GM19193 (cell line): ENCODE measurements around the gene VWC2.

Experiments
- POLR2A ChIP-seq: IDR thresholded peaks from 4 replicates; pipeline ENCODE4 v1.6.1; 2011; ENCODE audit not compliant: insufficient read depth, insufficient read length; ENCODE audit errors: extremely low read depth

The VWC2 gene

DNA sequence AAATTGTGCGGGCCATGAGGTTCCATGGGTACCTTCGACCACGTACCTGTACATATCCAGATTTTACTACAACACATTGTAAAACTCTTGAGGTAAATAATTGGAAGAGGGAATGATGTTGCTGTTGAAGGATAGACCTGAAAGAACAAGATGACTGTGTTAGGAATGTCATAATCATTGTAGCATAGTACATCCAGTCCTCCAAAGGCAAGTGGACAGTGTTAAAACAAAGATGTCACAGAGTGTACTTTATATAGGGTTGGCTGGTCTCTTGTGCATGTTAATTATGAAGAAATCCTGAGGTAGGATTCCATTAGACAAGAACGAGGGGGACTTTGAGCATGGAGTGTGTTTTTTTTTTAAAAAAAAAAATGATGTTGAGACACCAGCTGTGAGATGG is 30.4 kb downstream of the VWC2 start:
- TF ChIP-seq POLR2A, result no peak

DNA sequence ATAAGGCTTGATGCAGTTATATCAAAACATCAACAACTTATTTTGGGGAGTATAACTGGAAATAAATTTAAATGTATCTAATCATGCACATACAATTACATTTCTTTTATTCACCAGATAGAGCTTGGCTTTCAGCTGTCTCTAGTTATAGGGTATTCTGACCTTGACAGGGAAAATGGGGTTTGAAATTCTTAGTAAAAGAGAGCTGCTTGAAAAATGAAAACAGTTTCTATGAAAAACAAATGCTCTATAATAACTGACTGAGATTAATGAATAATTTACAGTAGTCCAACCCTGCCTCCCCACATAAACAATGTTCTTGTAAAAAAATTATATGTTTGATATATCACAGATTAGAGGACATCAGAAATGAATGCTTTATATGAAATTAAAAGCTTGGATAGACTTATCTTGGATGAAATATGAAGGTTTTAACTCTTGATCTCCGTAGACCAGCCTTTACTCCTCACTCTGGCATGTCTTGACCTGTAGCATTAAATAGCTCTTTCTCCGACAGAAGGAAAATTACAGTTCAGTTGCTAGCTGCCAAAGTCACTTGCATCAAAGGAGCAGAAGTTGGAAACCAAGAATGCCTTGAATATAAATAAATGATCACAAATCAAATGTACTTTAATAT is 32.1 kb downstream of the VWC2 start:
- no peak for TF ChIP-seq POLR2A

GRCh38 chr7:49812534-49812933 is 39.1 kb downstream of the VWC2 start:
- no peak for TF ChIP-seq POLR2A

GRCh38 chr7:49817279-49817678 is 43.8 kb downstream of the VWC2 start:
- no peak for TF ChIP-seq POLR2A

GRCh38 chr7:49821181-49821580 is 47.7 kb downstream of the VWC2 start:
- TF ChIP-seq POLR2A, result no peak

DNA sequence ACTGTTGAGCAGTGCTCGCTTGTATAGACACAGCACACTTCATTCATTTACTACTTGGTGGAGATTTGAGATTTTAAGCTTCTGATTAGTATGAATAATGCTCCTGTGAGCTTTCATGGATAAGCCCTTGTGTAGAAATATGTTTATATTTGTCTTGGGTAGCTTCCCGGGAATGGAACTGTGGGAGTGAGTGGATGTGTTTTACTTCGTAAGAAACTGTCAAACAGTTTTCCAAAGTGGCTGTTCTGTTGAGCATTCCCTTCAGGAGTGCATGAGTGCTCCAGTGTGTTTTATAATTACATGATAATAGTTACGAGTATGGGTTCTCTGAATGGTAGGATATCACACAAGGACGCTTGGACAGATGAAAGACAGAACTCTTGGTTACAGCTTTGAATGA is 49.4 kb downstream of the VWC2 start:
- no peak for TF ChIP-seq POLR2A

DNA sequence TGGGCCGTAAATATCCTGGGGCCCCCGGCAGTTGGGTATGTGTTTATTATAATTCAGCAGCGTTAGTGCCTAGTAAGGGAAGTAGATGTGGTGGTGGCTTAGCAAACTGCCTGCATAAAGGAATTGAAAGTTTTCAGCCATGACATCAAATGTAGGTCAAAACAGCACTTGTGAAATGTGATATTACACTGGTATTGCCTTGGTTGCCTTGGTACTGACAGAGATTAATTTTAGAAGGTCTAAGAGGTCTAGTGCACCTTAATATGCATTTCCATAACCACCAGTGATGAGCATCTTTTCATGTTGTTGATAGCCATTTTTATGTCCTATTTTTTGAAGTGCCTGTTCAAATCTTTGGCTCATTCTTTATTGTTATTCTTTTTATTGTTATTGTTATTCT is 50.1 kb downstream of the VWC2 start:
- no peak for TF ChIP-seq POLR2A

DNA sequence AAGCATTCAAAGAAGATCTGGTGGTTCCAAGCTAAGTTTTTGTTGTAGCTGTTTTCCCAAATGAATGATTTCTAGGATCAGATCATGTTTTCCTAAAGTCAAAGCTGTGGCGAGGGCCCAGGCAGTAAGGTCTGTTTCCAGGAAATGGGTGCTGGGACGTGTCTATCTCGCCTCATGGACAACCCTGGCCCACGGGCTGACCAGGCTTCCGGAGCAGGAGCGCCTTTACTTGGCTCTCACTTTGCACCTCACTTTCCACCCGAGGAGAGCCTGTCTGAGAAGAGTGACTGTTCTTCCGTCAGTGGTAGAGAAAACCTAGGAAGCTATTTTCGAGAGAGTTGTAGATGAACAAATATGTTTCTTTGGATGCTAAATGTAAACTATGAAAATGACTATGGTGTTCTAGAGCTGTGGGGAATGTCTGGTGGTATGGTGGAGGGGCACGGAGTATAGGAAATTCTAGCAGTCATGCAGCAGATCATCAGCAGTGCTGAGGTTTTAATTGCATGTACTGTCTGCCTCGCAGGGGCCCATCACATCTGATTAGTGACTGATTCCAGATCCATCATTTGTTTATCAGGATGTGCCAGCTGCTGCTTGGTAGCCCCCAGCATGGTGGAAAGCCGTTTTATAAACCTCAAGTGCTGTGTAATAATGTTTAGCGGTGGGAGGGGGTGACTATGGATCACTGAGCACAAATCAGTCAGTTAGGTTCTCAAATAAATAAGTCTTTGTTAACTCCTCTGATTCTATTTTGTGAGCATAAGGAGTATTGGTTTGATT is 66.6 kb downstream of the VWC2 start:
- no peak for TF ChIP-seq POLR2A

DNA sequence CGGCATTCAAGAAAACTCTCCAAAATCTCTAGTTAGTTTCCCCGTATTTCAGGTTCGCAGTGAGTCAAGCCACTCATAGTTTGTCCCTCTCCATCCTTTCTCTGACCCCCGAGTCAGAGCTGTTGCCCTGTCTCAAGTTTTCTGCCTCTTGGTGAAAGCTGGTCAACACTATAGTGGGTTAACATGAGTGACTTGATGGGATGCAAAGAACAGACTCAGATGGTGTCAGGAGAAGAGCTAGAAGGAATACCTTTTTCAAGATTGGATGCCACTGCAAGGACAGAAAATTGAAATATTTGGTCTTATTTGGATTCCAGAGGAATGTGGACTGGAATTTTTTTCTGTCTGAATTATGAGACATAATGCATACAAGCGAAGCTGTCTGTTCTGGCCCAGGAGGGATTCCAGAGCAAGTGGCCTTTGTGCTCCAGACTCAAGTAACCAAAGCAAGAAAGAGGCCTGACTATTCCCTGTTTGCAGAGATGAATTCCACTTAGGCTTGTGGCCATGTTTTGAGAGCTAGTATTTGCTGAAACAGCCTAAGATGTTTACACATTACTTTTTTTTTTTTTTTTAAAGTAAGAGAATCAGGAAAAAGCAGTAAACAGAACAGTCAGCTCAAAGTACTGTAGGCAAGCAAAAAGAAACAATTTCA is 67.4 kb downstream of the VWC2 start:
- TF ChIP-seq POLR2A, result no peak

DNA sequence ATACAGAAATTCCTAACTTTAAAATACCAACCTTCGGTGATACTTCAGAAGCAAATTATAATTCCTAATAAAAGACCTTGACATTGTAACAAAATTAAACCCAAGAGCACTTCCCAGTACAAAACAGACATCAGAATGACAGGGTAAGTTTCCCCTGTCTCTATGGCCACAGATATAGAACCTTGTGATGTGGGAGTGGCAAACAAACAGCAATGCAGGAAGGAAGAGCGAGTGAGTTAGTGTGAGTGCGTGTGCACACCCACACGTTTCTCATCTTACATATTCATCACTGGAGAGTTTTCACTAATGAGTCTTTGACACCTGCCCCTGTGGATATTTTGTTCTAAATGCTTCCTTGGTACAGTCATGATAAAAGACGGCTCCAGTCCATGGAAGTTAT is 72.2 kb downstream of the VWC2 start:
- TF ChIP-seq POLR2A, result no peak

DNA sequence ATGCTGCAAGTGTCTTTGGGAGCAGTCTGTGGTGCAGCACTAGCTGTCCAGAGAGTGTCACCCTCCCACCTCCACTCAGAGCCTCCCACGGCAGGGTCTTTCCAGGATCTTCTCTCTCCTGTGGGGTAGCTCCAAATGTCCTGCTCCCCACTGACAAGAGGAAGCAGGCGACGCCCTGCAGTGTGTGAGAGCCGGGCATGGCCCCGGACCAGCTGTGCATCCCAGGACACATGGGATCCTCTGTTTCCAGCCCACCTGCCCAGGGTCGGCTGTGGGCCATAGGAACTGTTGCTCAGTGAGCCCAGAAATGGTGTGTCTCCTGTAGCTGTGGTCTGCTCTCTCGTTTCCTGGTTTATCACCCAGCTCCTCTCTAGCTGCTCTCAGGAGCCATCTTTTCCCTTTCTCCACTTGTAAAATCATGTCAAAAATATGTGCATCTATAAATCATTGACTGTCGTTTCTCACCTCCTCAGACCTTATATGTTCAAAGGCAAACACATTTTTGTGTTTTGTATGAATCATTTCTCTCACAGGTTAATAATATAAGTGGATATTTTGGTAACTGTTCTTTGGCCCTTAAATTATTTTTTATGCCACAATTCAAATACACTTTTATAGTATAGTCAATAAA is 74.9 kb downstream of the VWC2 start:
- no peak for TF ChIP-seq POLR2A

DNA sequence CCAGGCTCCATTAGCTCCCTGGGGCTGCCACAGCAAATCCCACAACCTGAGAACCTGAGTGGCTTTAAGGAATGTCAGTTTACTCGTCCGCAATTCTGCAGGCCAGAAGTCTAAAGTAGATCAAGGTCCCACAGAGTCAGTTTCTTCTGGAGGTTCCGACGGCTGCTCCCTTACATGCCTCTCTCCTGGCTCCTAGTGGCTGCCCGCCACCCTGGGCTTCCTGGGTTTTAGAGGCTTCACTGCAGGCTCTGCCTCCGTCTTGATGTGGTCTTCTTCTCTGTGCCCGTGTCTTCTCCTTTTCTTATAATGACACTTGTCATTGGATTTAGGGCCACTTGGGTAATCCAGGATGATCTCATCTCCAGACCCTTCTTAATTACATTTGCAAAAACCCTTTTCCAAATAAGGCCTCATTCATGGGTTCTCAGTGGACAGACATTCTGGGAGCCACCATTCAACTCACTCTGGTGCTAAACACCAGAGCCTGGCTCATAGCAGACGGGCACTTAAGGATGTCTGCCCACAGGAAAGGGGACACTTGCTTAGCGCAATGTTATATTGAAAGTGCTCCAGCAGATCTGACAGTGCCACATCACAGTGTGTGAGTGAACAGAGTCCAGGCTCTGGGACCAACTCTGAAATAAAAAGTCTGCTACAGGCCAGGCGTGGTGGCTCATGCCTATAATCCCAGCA is 77.6 kb downstream of the VWC2 start:
- TF ChIP-seq POLR2A, result no peak

GRCh38 chr7:49852619-49853462 is 79.4 kb downstream of the VWC2 start:
- TF ChIP-seq POLR2A, result no peak
